SK-N-MC (cell line): ENCODE measurements around the gene NCKAP5.

Source experiments
- EZH2 ChIP-seq: fragments of 200-600 bp; sonication (generic); IDR thresholded peaks from one replicate; pipeline ENCODE4 v1.6.1; 2017; ENCODE audit warnings: antibody characterized with exemption
- FOXP2 ChIP-seq: optimal IDR thresholded peaks from 2 replicates; pipeline ENCODE3; 2011; ENCODE audit warnings: mild to moderate bottlenecking, moderate library complexity; ENCODE audit not compliant: insufficient read depth; ENCODE audit errors: extremely low read length, control extremely low read depth
- POLR2AphosphoS5 ChIP-seq: IDR thresholded peaks from 2 replicates; pipeline ENCODE4 v1.6.1; 2012; ENCODE audit warnings: mild to moderate bottlenecking, low read depth, low read length, borderline replicate concordance

DNA sequence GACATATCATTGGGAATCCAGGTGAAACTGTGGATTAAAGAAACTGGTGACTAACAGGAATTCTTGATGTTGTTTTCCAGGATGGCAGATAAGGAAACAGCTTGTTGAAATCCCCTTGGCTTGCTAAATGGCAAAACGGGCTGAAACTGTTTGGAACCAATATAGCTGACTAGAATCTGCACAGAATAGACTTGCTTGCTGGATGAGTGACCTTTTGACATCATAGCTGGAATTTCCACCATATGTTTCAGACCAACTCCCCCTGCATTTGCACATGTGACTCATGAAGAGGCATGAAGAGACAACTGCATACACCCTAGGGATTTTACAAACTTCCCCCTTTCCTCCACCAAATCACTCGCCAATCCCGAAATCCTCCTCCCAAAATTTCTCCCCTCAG is 810.6 kb downstream of the NCKAP5 start:
- no peak for TF ChIP-seq POLR2AphosphoS5
- TF ChIP-seq EZH2 = no peak
- no peak for TF ChIP-seq FOXP2
